SK-N-SH (cell line): ENCODE measurements around the gene DPM2.

Experiments
- CTCF ChIP-seq: fragments of 200-600 bp; sonication (generic); IDR thresholded peaks from 2 replicates; pipeline ENCODE4 v1.6.1; 2017; ENCODE audit warnings: antibody characterized with exemption, mild to moderate bottlenecking, moderate library complexity
- PBX3 ChIP-seq: IDR thresholded peaks from 2 replicates; pipeline ENCODE4; 2012

- no peak; the same call in 1 of the 2 replicates for TF ChIP-seq CTCF
- no peak for TF ChIP-seq PBX3
These were observed 5.5 kb upstream of the DPM2 start for GRCh38 chr9:127943011-127943662.
